Omental fat pad (tissue), 4 donors: ENCODE data around the gene RSAD2. TPM values are rescaled to one million over a fixed set of nuclear protein-coding genes. Genes with fewer than 3 reads are reported as not detected.
"Not testable (repeated sequence)": the region's sequence is repeated elsewhere in the genome, so short reads cannot be mapped to it uniquely, and the experiment has no call there.

Source experiments
- ATAC-seq: fragments of 150-250 bp; one replicate; pipeline ENCODE4 v1.9.1; 2016; ENCODE audit warnings: mild to moderate bottlenecking, moderate library complexity; ENCODE audit not compliant: low FRiP score
- DNase-seq: peaks from one replicate; pipeline ENCODE4 v3.0.0-alpha.2; 2019; ENCODE audit warnings: low spot score
- total RNA-seq, 4 donors: library from RNA; depleted of rRNA; stranded (reverse); fragments of >200 nt; gene quantifications; one replicate each; pipeline ENCODE4 v1.1.0, GENCODE V29; 2016
- TF ChIP-seq, protein P1 (sequence below), 3 donors: fragments of 450-650 bp; IDR thresholded peaks; one replicate each; pipeline ENCODE4 v1.5.1; 2016 to 2017; ENCODE audit warnings: antibody characterized with exemption in 3 of 3, mild to moderate bottlenecking in 3 of 3, moderate library complexity in 2 of 3

The RSAD2 gene
- total RNA-seq, 4 donors from 2014 or later = 0.56 to 25.1 (median 3.9) TPM

DNA sequence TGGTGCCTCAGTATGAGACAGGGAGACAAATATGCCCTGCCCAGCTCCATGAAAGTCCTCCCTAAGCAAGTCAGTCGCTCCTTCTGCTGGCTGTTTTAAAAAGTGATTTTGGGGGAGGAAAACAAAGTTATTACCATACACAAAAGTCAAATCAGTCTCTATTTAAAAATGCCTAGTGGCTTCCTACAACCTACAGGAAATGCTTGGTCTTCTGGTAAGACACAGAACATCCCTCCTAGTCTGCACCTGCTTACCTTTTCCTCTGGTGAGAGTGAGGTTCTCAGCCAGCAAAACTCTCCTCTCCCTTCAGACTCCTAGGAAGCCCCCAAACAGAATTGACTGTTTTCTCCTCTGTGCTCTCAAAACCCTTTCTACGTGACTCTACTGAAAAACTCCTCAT is 25.4 kb upstream of the RSAD2 start:
- TF ChIP-seq, protein P1, sequence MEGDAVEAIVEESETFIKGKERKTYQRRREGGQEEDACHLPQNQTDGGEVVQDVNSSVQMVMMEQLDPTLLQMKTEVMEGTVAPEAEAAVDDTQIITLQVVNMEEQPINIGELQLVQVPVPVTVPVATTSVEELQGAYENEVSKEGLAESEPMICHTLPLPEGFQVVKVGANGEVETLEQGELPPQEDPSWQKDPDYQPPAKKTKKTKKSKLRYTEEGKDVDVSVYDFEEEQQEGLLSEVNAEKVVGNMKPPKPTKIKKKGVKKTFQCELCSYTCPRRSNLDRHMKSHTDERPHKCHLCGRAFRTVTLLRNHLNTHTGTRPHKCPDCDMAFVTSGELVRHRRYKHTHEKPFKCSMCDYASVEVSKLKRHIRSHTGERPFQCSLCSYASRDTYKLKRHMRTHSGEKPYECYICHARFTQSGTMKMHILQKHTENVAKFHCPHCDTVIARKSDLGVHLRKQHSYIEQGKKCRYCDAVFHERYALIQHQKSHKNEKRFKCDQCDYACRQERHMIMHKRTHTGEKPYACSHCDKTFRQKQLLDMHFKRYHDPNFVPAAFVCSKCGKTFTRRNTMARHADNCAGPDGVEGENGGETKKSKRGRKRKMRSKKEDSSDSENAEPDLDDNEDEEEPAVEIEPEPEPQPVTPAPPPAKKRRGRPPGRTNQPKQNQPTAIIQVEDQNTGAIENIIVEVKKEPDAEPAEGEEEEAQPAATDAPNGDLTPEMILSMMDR (IDR thresholded peaks at IDR 0.05) = no peak

GRCh38 chr2:6854416-6854815 is 23.2 kb upstream of the RSAD2 start:
- DNase-seq (no peak), ATAC-seq (no peak)
- TF ChIP-seq, protein P1 (IDR thresholded peaks at IDR 0.05) = no peak

More for the DNA sequence above, 25.4 kb upstream of the RSAD2 start:
- no peak for ATAC-seq
- no peak for DNase-seq

- TF ChIP-seq, protein P1 (IDR thresholded peaks at IDR 0.05) = no peak
- ATAC-seq (no peak), DNase-seq (no peak)
These were observed 21.6 kb upstream of the RSAD2 start for GRCh38 chr2:6855860-6856547.

DNA sequence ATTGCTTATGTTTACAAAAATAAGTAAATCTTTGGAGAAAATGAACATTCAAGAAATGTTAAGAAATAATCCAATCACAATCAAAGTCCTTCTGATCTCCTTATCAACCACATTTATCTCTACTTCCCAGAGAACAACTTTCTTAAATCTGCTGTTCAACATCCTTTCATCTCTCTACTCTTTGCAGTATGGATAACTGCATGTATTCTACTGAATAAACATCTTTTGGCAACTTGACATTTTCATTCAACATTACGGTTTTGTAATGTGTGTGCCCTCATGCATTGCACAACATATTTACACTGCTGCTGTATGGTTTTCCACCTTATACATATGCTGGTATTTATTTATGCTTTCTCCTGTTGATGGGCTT is 21.0 kb upstream of the RSAD2 start:
- ATAC-seq = no peak
- TF ChIP-seq, protein P1 (IDR thresholded peaks at IDR 0.05) = no peak
- no peak for DNase-seq

- ATAC-seq = not testable (repeated sequence)
These were observed 19.0 kb upstream of the RSAD2 start for GRCh38 chr2:6858466-6859027.

DNA sequence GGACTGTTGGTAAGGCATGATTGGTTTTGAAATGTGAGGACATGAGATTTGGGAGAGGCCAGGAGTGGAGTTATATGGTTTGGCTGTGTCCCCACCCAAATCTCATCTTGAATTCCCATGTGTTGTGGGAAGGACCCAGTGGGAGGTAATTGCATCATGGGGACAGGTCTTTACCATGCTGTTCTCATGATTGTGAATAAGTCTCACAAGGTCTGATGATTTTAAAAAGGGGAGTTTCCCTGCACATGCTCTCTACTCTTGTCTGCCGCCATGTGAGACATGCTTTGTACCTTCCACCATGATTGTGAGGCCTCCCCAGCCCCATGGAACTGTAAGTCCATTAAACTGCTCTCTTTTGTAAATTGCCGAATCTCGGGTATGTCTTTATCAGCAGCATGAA is 17.3 kb upstream of the RSAD2 start:
- no peak for ATAC-seq
- TF ChIP-seq, protein P1 (IDR thresholded peaks at IDR 0.05) = no peak

More at GRCh38 chr2:6858466-6859027, 19.0 kb upstream of the RSAD2 start:
- DNase-seq = not testable (repeated sequence)

DNA sequence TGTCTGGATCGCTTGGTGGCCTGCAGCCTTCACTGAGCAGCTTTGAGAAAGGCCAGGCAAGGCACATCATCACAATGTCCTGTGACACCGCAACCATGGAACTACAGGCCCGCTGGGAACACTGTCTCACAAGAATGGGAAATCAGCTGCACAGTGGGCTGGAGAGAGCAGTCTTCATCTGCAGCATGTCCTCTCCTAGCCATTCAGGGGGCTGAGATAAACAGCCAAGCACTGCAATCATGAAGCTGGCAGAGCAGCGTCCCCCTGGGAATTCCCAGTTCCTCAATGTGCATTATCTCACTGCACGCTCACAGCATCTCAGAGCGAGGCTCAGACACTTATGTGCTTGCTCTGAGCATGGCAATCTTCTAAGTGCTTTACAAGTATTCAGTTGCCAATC is 13.8 kb upstream of the RSAD2 start:
- ATAC-seq = no peak
- TF ChIP-seq, protein P1 (IDR thresholded peaks at IDR 0.05) = no peak
- DNase-seq = no peak

More for the DNA sequence above, 17.3 kb upstream of the RSAD2 start:
- no peak for DNase-seq
